ENCODE data around the gene SORCS2.
A peak's percentile ranks its signal among the peaks of the same experiment; 100 is the strongest.
"Not testable (repeated sequence)": the region's sequence is repeated elsewhere in the genome, so short reads cannot be mapped to it uniquely, and the experiment has no call there.

SORCS2 gene

DNA sequence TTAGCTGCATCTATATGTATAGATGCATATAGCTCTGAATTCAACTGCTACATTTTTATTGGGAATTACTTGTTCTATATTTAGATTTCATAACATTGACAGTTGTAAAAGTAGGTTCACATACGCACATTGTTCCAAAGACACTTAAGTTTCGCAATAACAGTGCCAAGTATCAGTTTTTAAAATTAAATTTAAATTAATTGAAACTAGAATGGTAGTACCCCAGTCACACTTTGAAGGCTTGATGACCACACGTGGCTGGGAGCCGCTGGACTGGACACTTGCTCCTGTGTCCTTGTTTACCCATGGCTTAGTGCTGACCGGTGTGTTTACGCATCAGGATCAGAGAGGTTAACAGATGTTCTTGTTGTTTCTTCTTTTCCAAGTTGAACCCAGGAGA, 383.1 kb downstream of the SORCS2 start:
- no peak for DNase-seq

DNA sequence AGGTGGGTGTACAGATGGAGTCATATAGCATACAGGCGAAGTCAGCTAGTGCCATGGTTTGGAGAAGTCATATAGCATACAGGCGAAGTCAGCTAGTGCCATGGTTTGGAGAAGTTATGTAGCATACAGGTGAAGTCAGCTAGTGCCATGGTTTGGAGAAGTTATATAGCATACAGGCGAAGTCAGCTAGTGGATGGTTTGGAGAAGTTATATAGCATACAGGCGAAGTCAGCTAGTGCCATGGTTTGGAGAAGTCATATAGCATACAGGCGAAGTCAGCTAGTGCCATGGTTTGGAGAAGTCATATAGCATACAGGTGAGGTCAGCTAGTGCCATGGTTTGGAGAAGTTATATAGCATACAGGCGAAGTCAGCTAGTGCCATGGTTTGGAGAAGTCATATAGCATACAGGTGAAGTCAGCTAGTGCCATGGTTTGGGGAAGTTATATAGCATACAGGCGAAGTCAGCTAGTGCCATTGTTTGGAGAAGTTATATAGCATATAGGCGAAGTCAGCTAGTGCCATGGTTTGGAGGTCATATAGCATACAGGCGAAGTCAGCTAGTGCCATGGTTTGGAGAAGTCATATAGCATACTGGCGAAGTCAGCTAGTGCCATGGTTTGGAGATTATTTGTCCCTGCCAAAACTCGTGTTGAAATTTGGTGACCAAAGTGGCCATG, 385.2 kb downstream of the SORCS2 start:
- not testable (repeated sequence) for DNase-seq

- peak; percentile 60 for DNase-seq
These were observed 389.1 kb downstream of the SORCS2 start for GRCh38 chr4:7581477-7581876.

DNA sequence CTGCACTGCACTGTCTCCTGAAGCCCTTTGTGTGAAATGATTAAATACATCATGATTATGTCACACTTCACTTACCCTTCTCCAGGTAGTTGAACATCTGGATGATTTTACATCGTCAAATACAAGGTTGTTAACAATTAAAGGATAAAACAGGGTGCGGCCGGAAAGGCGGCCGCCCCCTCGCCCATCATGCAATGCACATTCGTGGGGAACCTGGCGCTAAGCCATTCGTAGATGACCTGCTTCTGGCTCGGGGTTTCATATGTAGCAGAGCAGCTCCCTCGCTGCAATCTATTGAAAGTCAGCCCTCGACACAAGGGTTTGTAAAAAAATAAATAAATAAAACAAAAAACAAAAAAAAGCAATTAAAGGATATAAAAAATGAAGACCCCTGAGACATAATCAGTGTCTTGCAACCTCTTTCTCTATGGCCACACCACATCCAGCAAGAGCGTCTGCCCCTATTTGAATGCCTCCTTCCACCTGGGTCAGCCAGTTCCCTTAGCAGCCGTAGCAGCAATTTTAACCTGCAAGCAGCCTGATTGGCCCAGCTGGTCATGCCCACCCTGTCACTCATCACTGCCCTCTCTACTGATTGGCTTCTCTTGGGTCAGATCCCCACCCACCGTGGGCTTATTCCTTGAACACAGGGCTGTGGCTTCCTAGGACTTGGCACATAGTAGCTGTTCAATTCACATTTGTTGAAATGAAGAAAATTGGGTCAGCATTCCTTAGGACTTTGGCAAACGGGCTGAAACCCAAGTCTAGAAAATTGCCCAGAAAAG, 390.2 kb downstream of the SORCS2 start:
- no peak for DNase-seq

GRCh38 chr4:7584098-7584497, 391.8 kb downstream of the SORCS2 start:
- DNase-seq = no peak

GRCh38 chr4:7584606-7585159, 392.3 kb downstream of the SORCS2 start:
- no peak for DNase-seq

DNA sequence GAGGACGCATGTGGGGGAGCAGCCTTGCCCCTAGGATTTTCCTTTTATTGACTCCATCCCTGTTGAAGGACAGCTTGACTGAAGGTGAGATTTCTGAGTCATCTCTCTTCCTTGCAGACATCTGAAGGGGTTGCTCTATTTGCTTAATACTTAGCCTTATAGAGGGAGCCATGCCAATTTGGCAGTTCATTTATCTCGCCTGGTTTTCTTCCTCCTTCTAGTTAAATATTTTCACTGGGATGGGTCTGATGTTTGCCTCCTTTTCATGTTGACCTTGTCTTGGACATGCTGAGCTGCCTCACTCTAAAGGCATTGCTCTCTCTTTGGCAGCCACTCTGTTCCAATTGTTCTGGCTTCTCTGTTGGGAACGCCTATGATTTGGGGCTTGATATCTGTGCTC, 393.4 kb downstream of the SORCS2 start:
- no peak for DNase-seq

- no peak for DNase-seq
These were observed 395.4 kb downstream of the SORCS2 start for GRCh38 chr4:7587433-7588405.

DNA sequence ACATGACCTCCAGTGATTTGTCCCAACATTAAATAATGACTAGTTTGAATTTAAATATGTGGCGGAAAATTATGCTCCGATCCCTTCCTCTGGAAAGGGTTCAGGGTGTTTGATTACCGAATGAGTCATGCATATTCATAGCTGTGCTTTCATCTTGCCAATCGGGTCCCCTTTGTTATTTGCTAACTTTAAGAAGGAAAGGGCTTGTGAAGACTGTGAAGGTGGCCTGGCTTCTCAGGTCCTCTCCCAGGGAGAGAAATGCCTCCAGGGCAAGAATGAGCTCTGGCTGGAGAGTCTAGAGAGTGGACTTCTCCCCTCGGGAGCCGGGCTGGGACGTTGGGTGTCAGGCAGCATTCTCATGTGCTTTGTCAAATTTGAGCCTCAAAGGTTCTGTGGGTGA, 397.9 kb downstream of the SORCS2 start:
- DNase-seq = no peak

GRCh38 chr4:7590899-7591298, 398.6 kb downstream of the SORCS2 start:
- DNase-seq = no peak

DNA sequence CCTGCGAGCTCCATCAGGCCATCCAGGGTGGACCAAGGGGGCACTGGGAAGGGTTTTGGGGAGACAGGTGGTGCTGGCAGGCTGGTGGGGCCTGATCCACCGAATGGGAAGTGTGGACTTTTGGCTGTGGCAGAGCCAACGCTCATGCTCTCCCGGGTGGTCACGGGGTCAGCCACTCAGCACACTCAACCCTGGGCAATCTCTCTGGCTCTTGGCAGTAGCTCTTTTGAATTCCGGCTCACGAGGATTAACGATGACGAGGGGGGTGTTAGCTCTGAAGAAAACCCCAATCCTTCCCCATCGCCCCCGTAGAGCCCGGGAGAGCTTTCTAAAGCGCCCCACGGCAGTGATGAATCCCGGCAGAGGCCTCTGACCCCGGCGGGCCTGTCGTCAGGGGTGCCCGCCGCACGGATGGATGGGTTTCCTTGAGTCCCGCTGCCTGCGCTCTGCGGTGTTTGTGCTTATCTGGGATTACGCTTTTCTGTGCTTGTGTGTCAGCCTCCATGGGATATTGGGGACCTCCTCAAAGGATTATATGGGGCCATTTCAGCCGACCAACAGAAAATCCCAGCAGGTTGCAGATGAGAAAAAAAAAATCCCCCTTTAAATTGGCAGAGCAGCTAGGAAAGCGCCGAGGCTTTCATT, 399.2 kb downstream of the SORCS2 start:
- DNase-seq = no peak

DNA sequence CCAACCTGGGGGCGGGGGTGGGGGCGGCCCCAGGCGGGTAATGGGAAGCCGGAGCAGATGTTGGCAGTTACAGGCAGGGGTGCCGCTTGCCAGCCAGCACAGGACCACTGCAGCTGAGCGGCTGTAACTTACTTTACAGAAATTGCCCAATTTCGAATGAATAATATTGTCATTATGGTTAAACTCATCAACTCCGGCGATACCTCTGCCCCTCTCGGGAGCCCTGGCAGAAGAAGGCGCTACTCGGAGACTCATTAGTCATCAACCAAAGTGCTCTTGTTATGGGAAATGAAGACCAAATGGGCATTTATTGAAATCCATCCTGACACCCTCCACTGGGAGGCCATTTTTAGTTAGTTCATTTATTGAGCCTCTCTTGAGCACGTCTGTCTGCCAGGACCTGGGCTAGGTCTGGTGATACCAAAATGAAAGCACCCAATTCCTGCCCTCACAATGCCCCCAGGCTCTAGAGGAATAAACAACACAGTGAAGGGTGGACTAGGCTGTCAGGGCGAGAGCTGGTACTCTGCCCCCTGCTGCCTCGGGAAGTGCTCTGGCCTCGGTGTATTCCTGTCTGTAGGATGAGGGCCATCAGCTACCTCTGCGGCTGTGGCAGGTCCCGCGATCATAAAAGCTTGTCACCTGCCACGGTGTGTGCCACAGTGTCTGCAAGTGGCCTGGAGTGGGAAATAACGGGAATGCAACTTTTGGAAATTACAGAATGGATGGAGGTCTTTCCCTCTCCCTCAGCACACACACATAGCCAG, 401.5 kb downstream of the SORCS2 start:
- DNase-seq = no peak

- no peak for DNase-seq
These were observed 403.7 kb downstream of the SORCS2 start for GRCh38 chr4:7595934-7596461.

GRCh38 chr4:7596918-7597606, 404.7 kb downstream of the SORCS2 start:
- peak; percentile 13 for DNase-seq

DNA sequence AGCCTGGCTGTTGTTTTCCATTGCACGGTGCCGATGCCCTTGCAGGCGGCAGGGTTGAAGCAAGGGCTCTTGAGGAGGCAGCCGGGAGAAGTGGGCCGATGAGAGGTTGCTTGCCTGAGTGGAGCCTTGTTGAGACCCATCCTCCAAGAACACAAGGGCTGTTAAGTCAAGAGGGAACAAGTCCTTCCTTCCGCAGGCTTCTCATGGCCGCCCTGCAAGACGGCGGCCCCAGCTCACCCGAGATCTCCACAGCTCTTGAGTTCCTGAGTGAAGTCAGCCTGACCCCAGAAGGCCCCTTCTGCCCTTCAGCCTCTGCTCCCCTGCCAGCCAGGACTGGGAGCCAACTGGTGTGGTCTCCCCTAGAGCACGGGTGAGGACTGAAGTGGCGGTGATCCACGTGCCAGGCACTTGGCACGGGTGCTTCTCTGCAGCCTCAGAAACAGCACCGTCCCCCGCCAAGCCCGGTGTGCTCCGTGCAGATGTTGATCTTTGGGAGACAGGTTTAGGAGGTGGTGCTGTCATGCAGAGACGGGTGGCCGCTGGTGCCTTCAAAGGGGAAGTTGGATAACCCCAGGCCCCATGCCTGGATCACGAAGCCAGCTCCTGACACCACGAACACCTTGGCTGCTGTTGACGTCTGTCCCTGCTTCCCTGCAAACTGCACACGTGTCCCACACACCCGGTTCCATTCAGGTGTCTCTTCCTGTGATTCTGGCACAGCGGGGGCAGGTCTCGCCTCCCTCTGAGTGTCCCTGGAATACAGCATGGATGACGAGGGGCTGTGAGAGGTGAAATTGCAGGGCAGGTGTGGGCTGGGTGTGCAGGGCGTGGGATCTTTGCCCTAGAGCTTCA, 406.8 kb downstream of the SORCS2 start:
- no peak for DNase-seq

DNA sequence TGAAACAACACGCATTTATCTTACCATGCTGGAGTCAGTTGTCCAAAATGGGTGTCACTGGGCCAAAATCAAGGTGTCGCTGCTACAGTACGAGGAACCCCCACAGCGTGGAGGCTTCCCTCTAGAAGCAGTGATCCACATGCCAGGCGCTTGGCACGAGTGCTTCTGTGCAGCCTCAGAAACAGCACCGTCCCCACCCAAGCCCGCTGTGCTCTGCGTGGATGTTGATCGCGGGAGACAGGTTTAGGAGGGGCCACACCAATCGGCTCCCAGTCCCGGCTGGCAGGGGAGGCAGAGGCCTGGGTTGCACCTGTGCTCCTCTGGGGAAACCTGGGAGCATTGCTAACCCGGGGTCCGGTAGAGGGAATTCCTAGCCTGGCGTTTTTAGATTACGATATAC, 407.9 kb downstream of the SORCS2 start:
- DNase-seq = no peak

DNA sequence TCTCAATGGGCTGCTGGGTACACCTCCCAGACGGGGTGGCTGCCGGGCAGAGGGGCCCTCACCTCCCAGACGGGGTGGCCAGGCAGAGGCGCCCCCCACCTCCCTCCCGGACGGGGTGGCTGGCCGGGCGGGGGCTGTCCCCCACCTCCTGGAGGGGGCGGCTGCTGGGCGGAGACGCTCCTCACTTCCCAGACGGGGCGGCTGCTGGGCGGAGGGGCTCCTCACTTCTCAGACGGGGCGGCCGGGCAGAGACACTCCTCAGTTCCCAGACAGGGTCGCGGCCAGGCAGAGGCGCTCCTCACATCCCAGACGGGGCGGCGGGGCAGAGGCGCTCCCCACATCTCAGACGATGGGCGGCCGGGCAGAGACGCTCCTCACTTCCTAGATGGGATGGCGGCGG, 409.8 kb downstream of the SORCS2 start:
- DNase-seq = not testable (repeated sequence)

DNA sequence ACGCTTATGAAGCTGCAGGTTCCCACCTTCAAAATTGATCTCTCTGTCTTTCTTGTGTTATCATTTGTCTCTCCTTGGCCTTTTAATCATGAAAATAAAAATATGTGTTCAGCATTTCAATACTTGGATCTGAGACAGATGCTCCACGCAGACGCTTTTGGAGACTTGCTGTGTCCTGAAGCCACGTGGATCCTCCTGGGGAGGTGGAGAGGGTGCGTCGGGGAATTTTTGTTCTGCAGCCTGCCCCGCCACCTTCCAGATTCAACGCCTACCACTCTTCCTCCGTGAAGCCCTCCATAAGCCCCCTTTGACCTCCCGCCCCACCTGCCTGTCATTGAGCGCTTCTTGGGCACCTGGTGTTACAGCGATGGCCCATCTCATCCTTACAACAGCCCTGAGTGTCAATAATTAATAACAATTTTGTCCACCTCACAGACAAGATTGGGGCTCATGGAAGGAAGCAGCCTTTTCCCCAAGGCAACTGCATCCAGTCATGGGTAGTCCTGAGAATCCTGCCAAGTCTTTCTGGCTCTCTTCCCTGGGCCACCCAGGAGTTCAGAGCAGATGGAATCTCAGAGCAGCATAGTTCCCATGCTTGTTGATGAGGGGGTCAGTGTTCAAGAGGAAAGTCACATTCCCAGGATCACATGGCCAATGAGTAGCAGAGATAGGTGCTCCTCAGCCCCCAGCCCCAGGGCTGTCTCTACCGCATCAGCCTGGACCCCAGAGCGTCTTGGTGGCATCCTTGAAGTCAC, 415.0 kb downstream of the SORCS2 start:
- no peak for DNase-seq

GRCh38 chr4:7608046-7608445, 415.7 kb downstream of the SORCS2 start:
- DNase-seq = no peak
